BJ (cell line): ENCODE data around the gene FUNDC1. TPM values are rescaled to one million over a fixed set of nuclear protein-coding genes. Genes with fewer than 3 reads are reported as not detected.

Experiments
- CTCF ChIA-PET: fragments of 350-600 bp; formaldehyde crosslinking; extraction: SDS; loops from one replicate; lab custom pipeline; 2021; ENCODE audit warnings: antibody characterized with exemption, inconsistent platforms; lab: Yijun Ruan, JAX
- POLR2A ChIA-PET: fragments of 300-600 bp; sonication (Branson Sonifier 250); formaldehyde crosslinking; extraction: SDS; loops from one replicate; lab custom pipeline; 2021; ENCODE audit warnings: antibody characterized with exemption; lab: Charles Lee
- DNase-seq: peaks from one replicate; pipeline ENCODE4 v3.0.0-alpha.2; 2011; ENCODE audit warnings: low read depth
- H3K27me3 ChIP-seq: 2 replicates; pipeline ENCODE4 v1.6.0; 2011; ENCODE audit warnings: low read length; ENCODE audit not compliant: control insufficient read depth, insufficient read depth
- H3K36me3 ChIP-seq: 2 replicates; pipeline ENCODE4 v1.5.1; 2011; ENCODE audit warnings: low read length; ENCODE audit not compliant: control insufficient read depth, insufficient read depth
- H3K4me3 ChIP-seq: 2 replicates; pipeline ENCODE4 v1.5.1; 2011; ENCODE audit warnings: low read depth, mild to moderate bottlenecking, control low read depth, low read length
- CTCF ChIP-seq: IDR thresholded peaks from 2 replicates; pipeline ENCODE4 v1.5.1; 2011; ENCODE audit warnings: low read depth, mild to moderate bottlenecking, control low read depth, inconsistent platforms, low read length, moderate library complexity; ENCODE audit not compliant: insufficient read depth
- polyA plus RNA-seq: library from polyadenylated mRNA; depleted of rRNA; stranded (reverse); fragments of >200 nt; gene quantifications from 2 replicates; pipeline ENCODE4 v1.2.3, GENCODE V29; 2011

FUNDC1 gene
- polyA plus RNA-seq, 1 experiment: 7.4 TPM

- ChIA-PET CTCF (no interaction called here), POLR2A (no interaction called here)
- no peak for DNase-seq
- Histone ChIP-seq H3K27me3 (no peaks in the 10 kb centered on the region), H3K4me3 (no peak overlapping the region), H3K36me3 (no peaks in the 10 kb centered on the region)
- TF ChIP-seq CTCF: no peak
These were observed 39.1 kb downstream of the FUNDC1 start for GRCh38 chrX:44503560-44503959.

GRCh38 chrX:44495091-44495490 lies 47.6 kb downstream of the FUNDC1 start:
- no peak for TF ChIP-seq CTCF
- H3K4me3 ChIP-seq: no peak overlapping the region
- no peaks in the 10 kb centered on the region for H3K27me3 ChIP-seq
- no peaks in the 10 kb centered on the region for H3K36me3 ChIP-seq
- CTCF ChIA-PET: no interaction called here
- POLR2A ChIA-PET: no interaction called here
- DNase-seq: no peak

- CTCF ChIA-PET: no interaction called here
- POLR2A ChIA-PET: no interaction called here
- no peak for TF ChIP-seq CTCF
- no peaks in the 10 kb centered on the region for H3K27me3 ChIP-seq
- H3K36me3 ChIP-seq: no peaks in the 10 kb centered on the region
- no peak overlapping the region for H3K4me3 ChIP-seq
- no peak for DNase-seq
These were observed 48.3 kb downstream of the FUNDC1 start for GRCh38 chrX:44494357-44494756.

- no peaks in the 10 kb centered on the region for H3K36me3 ChIP-seq
- no peaks in the 10 kb centered on the region for H3K27me3 ChIP-seq
- POLR2A ChIA-PET: no interaction called here
- CTCF ChIA-PET: no interaction called here
- no peak for DNase-seq
- TF ChIP-seq CTCF: no peak
- no peak overlapping the region for H3K4me3 ChIP-seq
These were observed 53.1 kb downstream of the FUNDC1 start for GRCh38 chrX:44489515-44489914.

- no peaks in the 10 kb centered on the region for H3K36me3 ChIP-seq
- H3K4me3 ChIP-seq: no peak overlapping the region
- no peak for TF ChIP-seq CTCF
- DNase-seq: no peak
- CTCF ChIA-PET: no interaction called here
- H3K27me3 ChIP-seq: no peaks in the 10 kb centered on the region
- POLR2A ChIA-PET: no interaction called here
These were observed 58.0 kb downstream of the FUNDC1 start for GRCh38 chrX:44484607-44485146.
